ENCODE results near the gene IL10RA.

IL10RA gene

GRCh38 chr11:118048472-118049370 is 62.5 kb downstream of the IL10RA start:
- DNase-seq, result no peak

DNA sequence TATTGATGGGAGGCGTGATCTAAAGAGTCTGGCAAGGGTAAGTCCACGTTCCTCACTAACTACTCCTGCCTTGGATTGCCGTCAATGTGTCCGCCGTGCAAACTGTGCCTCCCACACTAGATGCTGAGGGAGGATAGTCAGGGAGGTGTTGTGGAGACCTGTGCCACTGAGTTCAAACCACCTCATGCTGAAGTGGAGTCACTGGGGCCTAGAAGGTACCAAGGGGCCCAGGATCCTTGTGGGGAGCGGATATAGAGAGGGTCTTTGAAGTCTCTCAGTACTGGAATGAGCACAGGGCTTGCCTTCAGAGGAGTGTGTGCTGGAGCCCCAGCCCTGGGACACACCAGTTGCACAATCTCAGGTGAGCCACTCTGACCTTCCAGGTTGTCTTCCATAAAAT is 63.6 kb downstream of the IL10RA start:
- no peak for DNase-seq

- no peak for DNase-seq
These were observed 64.2 kb downstream of the IL10RA start for GRCh38 chr11:118050208-118050891.

Data from stimulated activated CD4-positive, alpha-beta T cell treated with anti-CD3 and anti-CD28 coated beads, Interleukin-4, amount 100 ng/mL, for 24 hours (primary cell).